Stimulated activated CD4-positive, alpha-beta T cell treated with anti-CD3 and anti-CD28 coated beads, Interleukin-4, amount 100 ng/mL, for 4 hours (primary cell): ENCODE data around the gene FAM53A.
"Not testable (repeated sequence)": the region's sequence is repeated elsewhere in the genome, so short reads cannot be mapped to it uniquely, and the experiment has no call there.

Experiments used
- DNase-seq, 2 experiments: peaks; one replicate each; pipeline ENCODE4 v3.0.0-alpha.2; 2020

FAM53A gene

DNA sequence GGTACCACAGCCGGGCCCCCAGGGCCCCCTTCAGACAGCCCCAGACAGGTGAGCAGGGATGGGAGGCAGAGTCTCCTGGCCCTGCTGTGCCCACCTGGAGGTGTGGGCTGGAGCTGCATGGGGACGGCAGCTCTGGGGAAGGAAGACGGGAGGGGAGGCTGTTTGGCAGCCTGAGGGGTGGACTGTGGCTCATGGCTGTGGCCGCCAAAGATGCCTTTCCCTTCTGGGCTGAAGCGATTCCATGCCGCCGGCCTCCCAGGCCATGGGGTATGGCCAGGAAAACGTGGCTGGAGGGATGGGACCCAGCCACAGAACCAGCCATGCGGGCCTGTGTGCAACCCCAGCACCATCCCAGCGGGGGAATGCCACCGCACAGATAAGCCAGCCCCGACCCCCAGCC lies 65.7 kb downstream of the FAM53A start:
- no peak for DNase-seq

DNA sequence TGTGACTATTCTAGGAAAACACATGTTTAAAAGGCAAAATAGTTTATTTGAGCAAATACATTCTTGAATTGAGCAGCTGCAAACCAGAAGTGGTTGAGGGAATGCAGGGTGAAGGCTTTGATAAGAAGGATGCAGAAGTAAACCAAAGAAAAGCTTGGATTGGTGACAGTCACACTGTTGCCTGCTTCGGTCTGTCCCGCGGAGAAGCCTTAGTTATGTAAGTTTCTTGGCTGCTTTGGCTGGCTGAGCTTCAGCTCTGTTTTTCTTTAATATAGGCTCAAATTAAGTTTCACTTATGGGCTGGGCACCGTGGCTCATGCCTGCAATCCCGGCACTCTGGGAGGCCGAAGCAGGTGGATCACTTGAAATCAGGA lies 67.6 kb downstream of the FAM53A start:
- no peak for DNase-seq

DNA sequence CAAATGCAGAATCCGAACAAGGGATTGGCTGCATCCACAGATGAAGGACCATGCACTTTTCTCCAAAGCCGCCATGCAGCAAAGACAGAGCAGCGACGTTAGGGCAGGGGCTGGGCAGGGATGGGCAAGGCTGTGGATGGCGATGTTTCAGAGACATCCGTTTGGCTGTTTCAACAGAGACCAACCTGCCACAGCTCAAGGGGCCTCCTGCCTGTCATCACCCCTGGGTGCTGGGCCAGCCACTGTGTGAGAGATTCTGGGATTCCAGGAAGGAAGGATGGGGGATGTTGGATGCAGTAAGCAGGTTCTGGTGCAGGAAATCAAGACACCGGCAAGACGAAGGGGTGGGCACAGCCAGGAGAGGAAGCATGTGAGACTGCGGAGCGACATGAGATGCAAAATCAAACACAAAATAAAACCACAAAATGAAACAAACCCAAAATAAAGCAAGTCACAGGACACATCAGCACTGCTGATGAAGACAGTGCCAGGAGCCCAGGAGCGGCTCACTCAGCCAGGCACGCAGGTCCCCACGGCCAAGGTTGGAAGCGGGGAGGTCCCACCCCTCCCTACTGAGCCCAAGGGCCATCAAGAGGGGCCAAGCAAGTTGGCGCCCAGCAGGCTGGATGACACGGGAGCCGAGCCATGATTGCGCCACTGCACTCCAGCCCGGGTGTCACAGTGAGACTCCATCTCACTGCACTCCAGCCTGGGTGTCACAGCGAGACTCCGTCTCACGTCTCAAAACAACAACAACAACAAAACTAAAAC lies 68.1 kb downstream of the FAM53A start:
- no peak for DNase-seq

DNA sequence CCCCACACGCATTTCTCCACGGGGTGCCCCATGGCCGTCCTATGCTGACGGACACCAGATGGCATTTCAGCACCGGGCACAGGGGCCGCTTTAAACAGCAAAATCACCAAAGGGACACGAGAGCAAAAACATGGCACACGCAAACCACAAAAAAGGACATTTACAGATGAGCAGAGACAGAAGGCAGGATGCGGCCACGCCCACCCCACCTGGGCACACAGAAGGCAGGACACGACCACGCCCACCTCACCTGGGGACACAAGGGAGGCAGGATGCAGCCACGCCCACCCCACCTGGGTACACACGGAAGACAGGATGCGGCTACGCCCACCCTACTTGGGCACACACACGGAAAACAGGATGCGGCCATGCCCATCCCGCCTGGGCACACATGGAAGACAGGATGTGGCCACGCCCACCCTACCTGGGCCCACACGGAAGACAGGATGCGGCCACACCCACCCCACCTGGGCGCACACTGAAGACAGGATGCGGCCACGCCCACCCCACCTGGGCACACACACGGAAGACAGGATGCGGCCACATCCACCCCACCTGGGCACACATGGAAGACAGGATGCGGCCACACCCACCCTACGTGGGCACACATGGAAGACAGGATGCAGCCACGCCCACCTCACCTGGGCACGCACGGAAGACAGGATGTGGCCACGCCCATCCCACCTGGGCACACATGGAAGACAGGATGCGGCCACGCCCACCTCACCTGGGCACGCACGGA lies 69.1 kb downstream of the FAM53A start:
- no peak for DNase-seq

DNA sequence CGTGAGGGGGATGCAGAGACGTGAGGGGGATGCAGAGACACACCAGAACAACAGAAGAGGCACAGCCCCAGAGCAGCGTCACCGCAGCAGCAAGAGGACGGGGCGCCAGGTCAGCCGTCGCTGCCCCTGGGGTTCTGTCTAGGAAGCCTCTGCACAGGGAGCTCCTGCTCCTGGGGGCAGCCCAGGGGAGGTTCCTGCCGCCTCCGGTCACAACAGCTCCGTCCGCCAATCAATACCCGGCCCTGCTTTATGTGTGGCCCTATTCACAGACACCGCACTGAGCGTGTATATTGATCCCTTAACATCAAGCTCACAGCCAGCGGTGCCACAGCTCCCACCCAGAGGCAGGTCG lies 69.6 kb downstream of the FAM53A start:
- DNase-seq: no peak

DNA sequence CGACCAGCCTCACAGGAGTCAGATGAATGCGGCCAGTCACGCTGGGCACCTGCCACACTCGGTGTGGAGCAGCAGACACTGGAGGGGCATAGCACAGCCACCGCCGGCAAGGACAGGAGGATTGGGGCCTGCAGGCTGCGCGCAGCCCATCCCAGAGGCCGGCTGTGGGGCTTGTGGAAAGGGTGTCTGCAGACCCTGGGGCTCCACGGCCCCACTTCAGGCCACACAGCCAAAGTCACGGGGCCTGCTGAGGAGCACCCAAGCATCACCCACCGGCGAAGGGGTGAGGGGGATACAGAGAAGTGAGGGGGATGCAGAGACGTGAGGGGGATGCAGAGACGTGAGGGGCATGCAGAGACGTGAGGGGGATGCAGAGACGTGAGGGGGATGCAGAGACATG lies 70.1 kb downstream of the FAM53A start:
- no peak for DNase-seq

DNA sequence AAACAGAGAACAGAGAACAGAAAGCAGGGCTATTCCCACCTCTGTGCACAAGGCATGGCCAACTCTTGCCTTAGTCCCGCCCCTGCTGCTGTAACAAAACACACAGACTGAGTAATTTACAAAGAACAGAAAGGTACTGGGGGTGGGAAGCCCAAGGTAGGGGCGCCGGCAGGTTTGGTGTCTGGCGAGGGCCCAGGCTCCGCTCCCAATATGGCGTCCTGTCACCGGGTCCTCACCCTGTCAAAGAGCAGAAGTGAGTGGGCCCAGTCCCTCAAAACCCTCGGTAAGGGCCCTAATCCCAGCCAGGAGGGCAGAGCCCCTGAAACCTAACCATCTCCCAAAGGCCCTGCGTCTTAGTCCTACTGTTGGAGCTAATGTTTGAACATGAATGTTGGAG lies 71.0 kb downstream of the FAM53A start:
- DNase-seq: no peak

DNA sequence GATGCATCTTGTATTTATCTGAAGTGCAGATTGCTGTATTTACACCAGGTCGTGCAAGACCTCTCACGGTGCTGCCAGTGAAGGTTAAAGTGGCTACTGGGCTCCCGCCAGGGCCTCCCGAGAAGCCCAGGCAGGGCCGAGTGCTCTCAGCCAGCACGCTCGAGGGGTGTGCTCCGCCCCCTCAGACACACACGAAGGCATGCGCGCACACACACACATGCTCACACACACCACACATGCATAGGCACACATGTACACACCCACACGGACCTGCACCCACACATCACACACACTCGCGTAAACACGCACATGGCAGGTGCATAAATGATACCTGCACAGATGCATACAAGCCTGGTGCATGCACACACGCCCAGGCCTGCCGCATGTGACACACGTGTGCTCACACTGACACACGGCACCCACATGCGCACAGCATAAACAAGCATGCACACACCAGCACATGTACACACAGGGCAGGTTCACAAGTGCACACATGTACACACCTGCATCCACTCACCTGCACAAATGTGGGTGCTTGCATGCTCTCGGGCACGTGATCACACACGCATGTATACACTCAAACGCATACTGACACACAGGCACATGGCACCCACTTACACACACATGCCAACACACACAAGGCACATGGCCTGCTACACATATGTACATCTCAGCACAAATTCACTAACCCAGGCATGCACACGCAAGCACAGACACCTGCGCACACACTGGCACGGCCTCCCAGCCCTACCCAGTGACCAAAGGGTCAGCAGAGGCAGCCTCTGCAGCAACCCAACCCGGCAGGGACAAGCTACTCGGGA lies 71.6 kb downstream of the FAM53A start:
- DNase-seq: no peak

DNA sequence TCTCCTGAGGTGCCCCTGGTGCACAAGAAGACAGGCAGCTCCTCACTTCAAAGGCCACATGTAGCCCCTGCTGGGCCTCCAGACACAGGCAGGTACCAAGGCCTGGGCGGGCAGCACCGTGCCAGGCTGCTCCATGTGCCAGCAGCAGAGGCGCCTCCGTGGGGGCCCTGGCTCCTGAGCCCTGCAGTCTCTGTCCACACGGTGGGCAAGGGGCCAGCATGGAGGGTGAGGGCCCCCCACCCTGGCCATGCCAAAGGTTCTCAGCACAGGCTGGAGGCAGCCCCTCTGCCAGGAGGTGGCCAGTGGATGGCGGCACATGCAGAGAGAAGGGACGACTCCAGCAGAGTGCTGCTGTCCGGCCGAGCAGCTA lies 72.6 kb downstream of the FAM53A start:
- no peak for DNase-seq

DNA sequence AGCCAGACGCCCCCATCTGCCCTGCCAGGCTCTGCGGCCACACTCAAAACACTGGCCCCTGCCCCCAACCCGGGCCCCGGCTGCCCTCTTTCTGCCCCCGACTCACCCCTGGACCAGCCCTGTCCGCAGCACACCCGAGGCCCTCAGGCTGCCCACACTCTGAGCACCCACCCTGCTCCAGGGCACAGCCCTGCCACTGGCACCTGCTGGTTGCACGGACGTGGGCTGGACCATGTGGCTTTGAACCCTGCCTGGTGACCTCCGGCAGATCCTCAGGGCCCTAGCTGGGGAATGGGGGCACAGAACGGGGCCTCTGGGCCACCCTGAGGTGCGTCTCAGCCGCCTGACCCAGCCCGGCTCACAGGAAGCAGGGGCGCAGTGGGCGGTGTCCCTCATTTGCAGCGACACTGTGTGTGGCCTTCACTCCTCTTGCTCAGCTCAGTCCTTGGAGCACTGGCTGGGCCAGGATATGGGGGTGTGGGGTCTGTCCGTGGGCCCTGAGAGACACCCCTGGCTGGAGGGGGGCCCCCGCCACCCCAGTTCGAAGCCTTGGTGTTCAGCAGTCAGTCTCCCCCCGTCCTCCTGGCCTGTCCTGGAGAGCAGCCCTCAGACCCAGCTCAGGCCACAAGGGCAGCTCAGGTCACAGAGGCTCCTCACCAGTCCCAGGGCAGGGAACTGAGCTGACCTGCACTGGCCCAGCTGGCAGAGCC lies 73.2 kb downstream of the FAM53A start:
- no peak for DNase-seq

DNA sequence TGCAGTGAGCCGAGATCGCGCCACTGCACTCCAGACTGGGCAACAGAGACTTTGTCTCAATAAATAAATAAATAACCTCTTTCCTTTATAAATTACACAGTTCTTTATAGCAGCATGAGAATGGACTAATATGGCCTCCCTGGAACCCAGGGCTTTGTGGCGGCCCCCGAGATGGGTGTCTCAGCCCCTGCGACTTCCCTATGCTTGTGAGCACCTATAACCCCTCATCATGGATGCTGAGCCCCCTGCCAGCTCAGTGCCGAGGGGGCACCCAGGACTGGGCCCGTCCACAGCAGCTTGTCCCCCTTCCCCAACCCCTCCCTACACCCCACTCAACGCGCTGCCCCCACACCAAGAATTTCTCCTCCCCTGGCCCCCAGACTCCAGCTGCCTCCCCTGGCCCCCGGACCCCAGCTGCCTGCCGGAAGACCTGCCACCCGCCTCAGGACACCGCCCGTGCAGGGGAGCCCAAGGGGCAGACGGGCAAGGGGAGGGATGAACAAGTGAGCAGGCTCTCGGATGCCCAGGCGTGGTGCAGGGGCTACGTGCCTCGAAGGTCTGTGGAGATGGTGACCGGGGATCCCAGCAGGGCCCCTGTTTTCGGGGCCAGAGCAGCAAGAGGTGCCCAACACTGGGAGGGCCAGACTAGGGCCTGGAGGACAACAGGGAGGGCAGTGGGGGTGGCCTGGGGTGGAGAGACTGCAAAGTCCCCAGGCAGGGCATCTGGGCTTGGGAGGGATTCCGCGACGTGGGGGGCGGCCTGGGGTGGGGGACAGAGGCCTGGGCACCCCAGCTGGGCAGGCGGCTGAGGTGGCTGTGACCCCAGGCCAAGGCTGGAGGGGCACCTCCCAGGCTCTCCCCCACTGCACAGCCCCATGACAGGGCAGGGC lies 74.0 kb downstream of the FAM53A start:
- no peak for DNase-seq

DNA sequence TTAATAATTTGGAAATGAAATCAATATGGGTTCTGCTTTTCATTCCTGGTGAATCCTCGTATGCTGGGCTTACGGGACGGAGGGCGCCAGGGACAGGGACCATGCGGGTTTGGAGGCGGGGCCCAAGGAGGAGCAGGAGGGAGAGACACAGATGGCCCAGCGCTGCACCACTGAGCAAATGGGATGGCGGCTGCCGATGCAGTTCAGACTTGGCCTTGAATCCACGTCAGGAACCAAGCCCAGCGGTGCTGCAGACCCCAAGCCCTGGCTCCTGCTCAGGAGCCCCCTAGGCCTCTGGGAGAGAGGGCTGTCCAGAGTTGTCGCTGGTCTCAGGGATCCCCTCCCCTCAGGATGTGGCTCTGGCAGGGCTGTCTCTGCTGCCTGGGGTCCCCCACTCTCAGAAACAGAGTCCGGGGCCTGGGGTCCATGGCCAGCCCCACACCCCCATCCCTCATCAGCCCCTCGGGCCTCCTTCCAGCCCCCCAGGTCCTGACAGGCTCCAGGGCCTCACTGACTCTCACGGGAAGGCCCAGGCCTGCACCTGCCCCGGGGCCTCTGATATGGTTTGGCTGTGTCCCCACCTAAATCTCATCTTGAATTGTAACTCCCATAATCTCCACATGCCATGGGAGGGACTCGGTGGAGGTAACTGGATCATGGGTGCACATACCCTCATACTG lies 75.2 kb downstream of the FAM53A start:
- DNase-seq: no peak

DNA sequence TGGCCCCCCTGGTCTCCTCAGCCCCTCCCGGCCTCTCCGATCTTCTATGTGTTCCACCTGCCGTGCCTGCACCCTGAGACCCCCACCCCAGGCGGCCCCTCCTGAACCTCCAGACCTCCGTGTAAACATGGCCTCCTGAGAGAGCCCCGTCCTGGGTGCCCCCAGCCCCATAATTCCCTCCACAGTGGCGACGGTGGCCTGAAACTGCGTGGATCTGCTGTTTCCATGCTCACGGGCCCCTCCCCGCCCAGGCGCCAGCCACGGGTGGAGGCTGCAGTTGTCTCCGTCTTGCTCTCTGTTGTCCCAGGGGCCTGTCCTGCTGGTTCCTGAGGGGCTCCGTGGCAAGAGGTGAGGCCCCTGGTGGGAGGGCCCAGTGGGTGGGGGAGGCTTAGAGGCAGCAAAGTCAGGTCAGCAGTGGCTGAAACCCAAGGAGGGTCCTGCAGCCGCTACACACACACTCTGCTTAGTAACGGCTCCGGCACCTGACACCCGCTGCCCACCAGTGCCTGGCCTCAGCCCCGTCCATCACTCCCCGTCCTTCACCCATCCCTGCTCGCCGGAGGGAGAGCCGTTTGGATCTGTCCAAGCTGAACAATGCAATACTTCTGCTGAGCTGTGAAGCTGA lies 75.8 kb downstream of the FAM53A start:
- DNase-seq: no peak

DNA sequence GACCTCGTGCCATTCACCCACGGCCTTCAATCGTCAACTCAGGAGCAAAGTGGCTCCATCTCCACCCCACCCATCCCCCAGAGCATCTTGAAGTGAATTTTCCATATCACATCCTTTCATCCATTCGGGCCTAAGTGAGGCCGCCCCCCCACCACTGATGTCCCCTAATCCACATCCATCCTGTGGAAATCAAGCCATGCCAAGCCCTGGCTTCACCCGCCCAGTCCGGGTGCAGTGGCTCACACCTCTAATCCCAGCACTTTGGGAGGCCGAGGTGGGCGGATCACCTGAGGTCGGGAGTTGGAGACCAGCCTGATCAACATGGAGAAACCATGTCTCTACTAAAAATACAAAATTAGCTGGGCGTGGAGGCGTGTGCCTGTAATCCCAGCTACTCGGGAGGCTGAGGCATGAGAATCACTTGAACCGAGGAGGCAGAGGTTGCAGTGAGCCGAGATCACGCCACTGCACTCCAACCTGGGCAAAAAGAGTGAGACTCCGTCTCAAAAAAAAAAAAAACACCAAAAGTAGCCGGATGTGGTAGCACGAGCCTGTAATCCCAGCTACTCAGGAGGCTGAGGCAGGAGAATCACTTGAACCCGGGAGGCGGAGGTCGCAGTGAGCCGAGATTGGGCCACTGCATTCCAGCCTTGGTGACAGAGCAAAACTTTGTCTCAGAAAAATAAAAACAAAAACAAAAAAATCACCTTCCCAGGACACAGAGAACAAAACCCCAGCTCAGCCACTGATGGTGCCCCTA lies 76.5 kb downstream of the FAM53A start:
- not testable (repeated sequence) for DNase-seq

DNA sequence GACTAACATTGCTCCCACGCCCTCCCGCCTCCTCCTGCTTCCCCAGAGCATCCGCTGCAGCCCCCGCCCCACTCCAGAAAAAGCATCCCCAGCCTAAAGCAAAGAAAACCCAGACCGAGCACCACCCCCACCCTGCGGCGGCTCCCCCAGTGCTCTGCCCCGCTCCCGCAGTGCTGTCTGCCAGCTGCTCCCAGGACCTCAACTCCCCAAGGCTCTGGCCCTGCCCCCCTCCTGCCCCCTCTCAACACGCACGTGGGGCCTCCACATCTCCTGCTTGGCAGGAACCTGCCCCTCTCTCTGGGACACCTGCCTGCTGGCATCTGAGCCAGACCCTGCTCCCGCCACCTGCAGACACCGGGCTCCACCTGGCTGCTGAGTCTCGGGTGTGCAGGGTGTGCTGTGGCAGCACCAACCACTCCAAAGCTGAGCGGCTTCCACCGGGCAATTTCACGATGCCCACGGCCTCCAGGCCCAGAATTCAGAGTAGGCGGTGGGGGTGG lies 79.4 kb downstream of the FAM53A start:
- peak; percentile 16 to 44 for DNase-seq

DNA sequence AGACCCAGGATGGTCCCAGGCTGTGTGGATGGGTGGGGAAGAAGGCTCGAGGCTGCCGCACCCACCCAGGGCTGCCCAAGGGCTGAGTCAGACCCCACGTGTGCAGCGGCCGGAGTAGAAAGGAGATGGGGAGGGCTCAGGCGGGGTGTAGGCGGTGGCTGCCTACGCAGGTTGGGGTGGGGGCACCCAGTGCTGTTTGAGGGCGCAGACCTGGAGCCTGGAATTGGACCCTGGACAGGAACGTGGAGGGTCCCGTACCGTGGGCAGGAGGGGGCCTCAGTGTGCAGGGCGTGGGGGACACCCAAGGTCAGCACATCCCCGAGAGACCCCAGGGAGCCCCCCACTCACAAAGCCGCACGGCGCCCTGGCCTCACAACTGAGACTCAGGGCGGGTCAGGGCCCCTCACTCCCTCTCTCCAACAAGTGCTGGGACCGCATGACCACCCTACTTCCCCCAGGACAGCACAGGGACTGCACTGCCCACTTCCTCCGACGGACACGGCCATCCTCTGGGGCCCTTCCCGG lies 79.9 kb downstream of the FAM53A start:
- DNase-seq: no peak

DNA sequence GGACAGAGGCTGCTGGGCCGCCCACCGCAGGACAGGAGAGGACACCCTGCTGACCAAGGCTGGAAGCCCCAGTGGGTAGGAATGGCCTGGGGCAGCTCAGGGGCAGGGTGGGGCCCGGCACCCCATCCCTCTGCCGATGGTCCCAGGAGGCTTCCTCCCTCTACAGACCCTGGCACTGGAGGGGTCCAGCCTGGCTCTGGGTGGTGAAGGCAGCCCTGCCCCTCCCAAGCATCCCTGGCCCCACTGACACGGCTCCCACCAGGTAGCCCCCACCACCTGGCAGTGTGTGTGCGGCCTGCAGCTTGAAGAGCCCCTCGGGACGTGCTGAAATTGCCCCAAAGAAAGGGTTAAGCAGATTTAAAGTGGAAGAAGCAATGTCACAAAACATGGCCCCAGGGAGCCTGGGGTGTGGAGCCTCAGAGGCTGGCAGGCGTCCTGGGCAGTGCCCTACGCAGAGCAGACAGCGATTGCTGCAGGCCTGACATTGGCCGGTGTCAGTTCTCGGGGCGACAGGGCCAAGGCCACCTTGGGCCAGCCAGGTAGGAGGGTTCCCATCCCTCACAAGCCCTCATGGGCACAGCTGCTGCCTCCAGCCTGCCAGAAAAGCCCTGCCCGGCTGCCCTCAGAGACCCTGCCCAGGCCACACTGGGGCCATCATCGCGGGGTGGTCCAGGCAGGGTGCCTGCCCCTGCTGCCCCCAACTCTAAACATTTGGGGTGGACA lies 80.5 kb downstream of the FAM53A start:
- DNase-seq: no peak

DNA sequence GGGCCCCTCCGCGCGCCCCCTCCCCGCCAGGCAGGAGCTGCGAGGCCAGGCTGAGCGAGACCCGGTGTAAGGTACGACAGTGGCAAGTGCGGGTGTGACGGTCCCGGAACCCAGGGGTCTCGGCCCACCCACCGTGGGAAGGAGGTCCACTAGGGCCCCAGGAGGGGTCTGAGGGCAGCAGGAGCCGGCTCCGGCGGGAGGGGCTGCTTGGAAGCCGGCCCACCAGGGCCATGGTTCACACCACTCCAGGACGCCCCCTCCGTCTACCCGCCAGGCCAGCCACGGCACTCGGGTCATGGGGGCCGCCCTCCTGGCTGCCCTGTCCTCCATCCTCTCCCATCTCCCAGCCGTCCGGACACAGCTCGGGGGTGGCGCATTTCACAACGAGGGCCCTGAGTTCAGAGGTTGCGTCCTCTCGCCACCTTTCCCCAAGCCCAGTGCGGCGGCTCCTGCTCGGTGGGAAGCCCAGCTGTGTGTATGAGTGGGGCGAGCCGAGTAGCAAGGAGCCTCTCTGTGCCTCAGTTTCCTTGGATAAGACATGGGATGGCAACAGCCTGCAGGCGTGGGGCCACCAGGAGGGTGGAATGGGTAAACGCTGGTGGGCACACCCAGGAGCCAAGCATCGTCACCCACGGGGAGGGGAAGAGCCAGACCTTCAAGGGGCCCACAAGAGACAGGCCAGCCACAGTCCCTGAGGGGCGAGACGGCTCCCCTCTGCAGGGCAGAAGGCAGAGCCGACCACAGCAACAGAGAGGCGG lies 81.3 kb downstream of the FAM53A start:
- no peak for DNase-seq
